Measurements from ENCODE around the gene BAIAP2L1. TPM values are rescaled to one million over a fixed set of nuclear protein-coding genes. Genes with fewer than 3 reads are reported as not detected.

BAIAP2L1 gene
- polyA plus RNA-seq, 12 donors = 5.3 to 22.3 (median 8.9) TPM; not detected in 1

DNA sequence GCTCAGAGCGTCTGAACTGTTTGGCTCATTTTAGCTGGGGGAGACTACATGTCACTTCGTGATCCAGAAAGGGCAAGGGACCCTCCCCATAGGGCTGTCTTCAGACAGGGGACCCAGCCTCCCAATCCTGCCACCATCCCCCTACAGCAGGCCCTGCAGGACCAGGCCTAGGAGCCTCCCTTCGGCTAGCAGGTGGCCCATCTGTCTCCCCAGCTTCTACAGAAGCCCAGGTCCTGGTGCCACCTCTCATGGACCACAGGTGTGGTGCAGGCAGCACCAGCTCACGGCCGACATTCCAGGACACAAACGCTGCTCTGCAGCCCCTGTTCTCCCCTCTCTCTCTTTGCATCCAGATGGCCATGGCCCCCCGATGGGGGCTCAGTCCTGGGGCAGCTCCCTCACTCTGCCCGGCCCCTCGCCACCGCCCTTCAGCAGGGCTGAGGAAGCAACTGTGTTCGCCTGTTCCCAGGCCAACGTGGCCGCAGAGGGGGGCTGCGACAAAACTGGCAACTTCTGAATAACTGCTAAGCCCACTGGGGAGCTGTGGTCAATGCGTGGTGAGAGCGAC is 159.1 kb downstream of the BAIAP2L1 start:
- DNase-seq = no peak

Other genes with a start within 250 kb of the BAIAP2L1 start
- gene BHLHA15, start 189.7 kb downstream of the BAIAP2L1 start, polyA plus RNA-seq (ENCODE audit: insufficient read length in 12 of 12) = under 1 TPM in 7 of 12 donors, not detected in 5; 0.21 to 0.68 (median 0.35) TPM
- 10 to 100 TPM in 11 of 12 donors, not detected in 1; 15.1 to 47.9 (median 21.6) TPM for gene TECPR1, start 148.9 kb downstream of the BAIAP2L1 start, polyA plus RNA-seq (ENCODE audit: insufficient read length in 12 of 12)
- gene BRI3, start 119.4 kb downstream of the BAIAP2L1 start, polyA plus RNA-seq (ENCODE audit: insufficient read length in 12 of 12) = 100 to 1,000 TPM in 1 of 12 donors, 10 to 100 TPM in 10, not detected in 1; 60.2 to 110 (median 88.2) TPM
- gene NPTX2, start 216.2 kb upstream of the BAIAP2L1 start, polyA plus RNA-seq (ENCODE audit: insufficient read length in 12 of 12) = 10 to 100 TPM in 7 of 12 donors, 1 to 10 TPM in 4, not detected in 1; 4.0 to 16.6 (median 10.2) TPM